GM19025 (cell line): ENCODE measurements around the gene ACY1.

Experiments used
- ATAC-seq: cut with Tn5 transposase; IDR thresholded peaks from one replicate; pipeline ENCODE4 v1.9.1; 2021; ENCODE audit warnings: mild to moderate bottlenecking, low read depth, moderate library complexity; ENCODE audit not compliant: unreplicated experiment

The ACY1 gene

GRCh38 chr3:51982838-51983577 lies at the start of gene ACY1:
ACY1 (plus strand) TSS chr3:51983535; CDS start chr3:51984065, 530 bp downstream.
- ATAC-seq, result peak; percentile 77

DNA sequence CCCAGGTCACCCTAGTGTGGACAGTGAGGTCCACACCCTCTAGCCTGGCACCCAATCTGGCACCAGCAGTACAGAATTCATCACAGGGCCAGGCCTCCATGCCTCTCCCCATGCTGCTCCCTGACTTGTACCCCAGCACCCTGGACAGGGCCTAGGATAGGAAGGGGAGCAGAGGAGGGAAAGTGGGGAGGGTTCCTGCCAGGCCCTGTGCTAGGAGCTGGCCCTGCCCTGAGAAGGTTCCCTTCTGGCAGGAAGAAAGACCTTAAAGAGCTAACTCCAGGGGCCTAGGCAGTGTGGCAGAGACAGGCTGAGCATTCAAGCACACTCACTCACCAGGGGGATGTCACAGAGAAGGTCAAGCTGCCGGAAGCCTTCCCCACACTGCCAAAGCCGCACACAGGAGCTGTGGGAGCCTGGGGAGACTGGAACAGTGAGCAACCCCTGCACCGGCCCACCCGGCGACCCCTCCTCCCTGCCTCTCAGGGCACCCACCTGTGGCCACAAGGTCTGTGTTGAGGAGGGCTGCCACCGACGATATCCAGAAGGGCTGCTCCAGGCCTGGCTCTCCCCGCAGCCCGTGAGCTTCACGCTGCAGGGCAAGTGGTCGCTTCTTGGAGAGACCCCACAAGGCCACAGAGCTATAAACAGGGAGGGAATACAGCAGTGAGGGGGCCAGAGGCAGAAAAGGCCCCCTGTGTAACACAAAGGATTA lies 49.0 kb upstream of the ACY1 start:
- no peak for ATAC-seq

- ATAC-seq, result no peak
These were observed 48.1 kb upstream of the ACY1 start for GRCh38 chr3:51934991-51935885.

GRCh38 chr3:51935886-51936755 lies 47.2 kb upstream of the ACY1 start:
- no peak for ATAC-seq

- no peak for ATAC-seq
These were observed 46.3 kb upstream of the ACY1 start for GRCh38 chr3:51937014-51937413.

DNA sequence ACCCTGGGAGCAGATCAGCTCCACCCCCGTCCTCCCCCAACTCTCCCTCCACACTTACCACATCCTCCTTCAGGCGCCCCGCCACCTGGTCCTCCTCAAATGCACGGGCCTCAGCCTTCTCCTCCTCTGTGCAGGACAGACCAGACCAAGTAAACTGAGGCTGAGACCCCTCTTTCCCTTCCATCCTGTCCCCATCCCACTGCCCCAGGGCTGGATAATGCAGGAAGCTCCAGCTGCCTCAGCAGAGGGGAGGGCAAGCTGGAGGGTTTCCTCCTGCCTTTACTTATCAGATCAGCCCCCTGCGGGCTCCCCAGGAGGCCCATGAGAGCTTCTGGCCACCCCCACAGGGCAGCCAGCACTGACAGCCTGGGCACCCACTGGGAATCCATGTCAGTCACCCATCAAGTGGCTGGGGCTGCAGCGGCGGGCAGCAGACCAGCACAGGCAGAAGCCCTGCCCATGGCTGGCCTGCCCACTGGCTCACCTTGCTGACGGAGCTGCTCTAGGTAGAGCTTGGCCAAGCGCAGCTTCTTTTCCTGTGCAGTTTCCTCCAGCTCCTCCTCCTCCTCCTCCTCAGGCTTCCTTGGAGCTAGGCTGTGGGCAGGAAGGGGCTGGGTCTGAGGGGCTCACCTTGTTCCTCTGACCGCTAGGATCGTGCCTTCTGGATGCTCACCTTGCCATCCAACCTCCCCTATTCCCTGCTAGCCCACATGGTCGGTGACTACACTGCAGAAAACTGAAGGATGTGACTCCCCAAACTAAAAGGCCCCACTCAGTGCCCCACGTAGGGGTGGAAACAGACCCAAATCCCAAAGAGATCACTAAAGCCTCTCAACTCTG lies 45.5 kb upstream of the ACY1 start:
- ATAC-seq, result no peak

- no peak for ATAC-seq
These were observed 44.4 kb upstream of the ACY1 start for GRCh38 chr3:51938780-51939425.

DNA sequence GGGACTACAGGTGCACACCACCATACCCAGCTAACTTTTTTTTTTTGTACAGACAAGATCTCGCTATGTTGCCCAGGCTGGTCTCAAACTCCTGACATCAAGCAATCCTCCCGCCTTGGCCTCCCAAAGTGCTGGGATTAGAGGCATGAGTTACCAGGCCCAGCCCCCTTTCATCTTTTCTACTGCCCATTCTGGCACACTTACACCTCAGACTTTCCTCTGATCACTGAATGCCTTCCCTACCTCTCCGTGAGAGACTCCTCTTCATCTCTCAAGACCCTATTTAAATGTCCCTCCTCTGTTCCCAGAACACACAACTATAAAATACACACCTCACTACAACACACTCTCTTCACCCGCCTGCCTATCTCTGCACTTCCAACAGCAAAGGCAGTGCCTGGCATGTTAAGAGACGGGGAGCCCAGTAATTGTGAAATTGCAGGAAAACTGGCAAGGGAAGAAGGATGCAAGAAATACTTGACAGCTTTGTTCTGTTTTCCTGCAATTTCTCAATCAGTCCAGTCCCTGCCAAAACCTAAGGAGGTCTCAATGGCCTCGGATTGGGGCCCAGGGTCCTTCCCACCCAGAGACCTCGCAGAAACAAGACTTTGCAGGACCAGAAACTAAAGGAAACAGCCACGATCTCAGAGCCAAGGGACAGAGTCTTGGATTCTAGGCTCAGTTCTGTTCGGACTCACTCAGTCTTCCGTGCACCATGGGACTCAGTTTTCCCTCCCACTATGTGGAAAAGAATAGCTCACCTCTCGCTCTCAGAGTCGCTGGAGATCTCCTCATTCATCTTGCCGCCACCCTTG lies 42.5 kb upstream of the ACY1 start:
- ATAC-seq, result no peak

GRCh38 chr3:51941463-51941797 lies 41.9 kb upstream of the ACY1 start:
- ATAC-seq, result no peak

DNA sequence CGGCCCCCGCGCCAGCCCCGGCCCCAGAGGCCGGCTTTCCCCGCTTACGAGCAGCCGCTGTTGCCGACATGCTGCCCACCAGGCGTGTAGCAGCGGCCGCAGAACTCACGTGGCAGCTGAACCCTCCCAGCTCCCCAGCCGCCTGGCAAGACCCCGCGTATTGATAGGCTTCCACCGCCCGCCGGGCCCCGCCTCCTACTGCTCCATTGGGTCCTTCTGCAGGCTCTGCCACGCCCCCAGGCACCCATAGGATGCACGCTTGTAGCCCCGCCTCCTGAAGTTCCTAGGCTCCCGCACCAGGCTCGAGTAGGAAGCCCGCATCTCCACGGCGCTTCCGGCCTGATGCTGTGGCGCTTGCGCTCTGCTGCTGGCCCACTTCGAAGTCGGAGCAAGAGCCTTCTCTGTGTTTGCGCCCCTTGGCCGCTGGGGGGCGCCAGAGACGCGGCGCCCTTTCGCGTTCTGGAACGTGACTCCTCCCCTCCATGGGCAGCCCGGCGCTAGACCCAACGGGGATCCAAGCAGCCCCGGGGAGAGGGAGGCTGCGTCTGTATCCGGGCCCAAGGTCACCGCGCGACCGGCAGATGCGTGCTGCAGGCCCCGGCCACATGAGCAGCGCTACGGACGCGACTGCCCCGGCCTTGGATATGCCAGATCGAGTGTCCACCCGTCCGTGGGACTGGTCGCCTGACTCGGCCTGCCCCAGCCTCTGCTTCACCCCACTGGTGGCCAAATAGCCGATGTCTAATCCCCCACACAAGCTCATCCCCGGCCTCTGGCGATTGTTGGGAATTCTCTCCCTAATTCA lies 41.3 kb upstream of the ACY1 start, which contains the start of the genes PARP3 and RRP9:
PARP3 (plus strand) TSS at position 566 of the 805 bp plus-strand sequence. CDS start 993 bp downstream, outside the sequence.
RRP9 (minus strand) TSS at position 107 of the 805 bp plus-strand sequence; CDS start at position 70, 37 bp downstream.
- peak; percentile 92 for ATAC-seq

- no peak for ATAC-seq
These were observed 40.5 kb upstream of the ACY1 start for GRCh38 chr3:51942603-51943450.

DNA sequence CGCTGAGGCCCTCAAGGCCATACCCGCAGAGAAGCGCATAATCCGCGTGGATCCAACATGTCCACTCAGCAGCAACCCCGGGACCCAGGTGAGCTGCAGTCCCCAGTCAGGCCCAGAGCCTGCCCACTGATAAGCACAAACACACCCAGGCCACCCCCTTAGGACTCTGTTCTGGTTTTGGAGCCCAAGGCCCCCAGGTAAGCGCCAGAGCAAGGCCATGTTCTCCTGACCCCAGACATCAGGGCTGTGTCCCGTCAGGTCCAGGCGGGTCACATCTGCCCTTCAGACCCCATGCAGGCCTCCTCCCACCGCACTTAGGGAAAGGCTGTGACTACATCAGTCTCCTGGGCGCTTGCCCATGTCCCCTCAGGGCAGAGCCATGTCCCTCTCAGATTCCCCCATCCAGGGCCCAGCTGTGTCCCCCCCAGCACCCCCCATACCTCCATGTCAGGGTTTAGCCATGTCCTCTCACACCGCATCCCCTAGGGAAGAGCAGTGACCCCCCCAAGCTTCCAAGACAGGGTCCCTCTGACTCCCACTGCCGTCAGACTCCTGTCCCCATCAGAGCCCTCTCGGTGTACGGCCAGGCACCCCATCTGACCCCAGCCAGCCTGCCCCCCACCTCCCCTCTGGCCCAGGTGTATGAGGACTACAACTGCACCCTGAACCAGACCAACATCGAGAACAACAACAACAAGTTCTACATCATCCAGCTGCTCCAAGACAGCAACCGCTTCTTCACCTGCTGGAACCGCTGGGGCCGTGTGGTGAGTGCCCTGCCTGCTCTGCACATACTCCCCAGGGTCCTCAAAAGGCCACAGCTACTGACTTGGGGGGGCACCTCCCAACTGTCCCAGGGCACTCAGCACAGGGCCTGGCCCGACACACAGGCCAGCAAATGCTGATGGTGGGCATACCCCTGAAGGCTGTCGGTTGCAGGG lies 39.6 kb upstream of the ACY1 start:
- no peak for ATAC-seq

DNA sequence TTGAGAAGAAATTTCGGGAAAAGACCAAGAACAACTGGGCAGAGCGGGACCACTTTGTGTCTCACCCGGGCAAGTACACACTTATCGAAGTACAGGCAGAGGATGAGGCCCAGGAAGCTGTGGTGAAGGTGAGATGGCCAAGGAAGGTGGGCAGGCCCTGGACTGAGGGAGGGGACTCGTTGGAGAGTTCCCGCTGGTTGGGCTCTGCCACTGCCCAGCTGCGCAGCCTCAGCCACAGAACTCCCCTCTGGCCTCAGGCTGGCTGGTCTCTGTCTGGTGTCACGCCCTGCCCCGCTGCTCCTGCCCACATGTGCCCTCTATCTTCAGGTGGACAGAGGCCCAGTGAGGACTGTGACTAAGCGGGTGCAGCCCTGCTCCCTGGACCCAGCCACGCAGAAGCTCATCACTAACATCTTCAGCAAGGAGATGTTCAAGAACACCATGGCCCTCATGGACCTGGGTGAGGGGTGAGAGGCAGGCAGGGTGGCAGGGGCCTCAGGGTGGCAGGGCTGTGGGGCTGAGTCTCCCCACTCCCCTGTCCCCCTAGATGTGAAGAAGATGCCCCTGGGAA lies 38.8 kb upstream of the ACY1 start:
- no peak for ATAC-seq

DNA sequence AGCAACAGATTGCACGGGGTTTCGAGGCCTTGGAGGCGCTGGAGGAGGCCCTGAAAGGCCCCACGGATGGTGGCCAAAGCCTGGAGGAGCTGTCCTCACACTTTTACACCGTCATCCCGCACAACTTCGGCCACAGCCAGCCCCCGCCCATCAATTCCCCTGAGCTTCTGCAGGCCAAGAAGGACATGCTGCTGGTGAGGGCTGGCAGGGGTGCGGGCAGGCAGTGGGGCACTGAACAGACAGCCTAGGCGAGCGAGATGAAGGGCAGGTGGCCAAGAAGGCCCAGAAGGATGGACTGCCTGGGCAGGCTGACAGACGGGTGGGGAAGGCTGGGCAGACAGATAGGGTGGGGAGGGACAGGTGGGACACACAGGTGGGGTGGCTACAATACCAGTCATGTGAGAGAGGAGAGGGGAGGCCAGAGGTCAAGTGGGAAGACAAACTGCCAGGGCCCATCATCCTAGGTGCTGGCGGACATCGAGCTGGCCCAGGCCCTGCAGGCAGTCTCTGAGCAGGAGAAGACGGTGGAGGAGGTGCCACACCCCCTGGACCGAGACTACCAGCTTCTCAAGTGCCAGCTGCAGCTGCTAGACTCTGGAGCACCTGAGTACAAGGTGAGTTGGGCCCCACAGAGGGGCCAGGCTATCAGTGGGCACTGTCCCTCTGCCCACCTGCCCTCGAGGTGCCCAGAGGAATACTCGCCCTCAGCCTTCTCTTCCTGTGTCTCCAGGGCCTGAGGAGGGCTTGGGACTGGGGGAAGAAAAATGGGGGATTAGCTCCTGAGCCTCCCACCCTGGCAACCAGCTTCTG lies 38.1 kb upstream of the ACY1 start:
- ATAC-seq, result no peak
